NK-92 (cell line): ENCODE results near the gene AFF1.
A peak's percentile ranks its signal among the peaks of the same experiment; 100 is the strongest.
"Not testable (repeated sequence)": the region's sequence is repeated elsewhere in the genome, so short reads cannot be mapped to it uniquely, and the experiment has no call there.

ENCODE experiments used
- DNase-seq: peaks from one replicate; lab custom pipeline; 2025; ENCODE audit not compliant: unreplicated experiment; lab: John Stamatoyannopoulos, UW

Gene AFF1

DNA sequence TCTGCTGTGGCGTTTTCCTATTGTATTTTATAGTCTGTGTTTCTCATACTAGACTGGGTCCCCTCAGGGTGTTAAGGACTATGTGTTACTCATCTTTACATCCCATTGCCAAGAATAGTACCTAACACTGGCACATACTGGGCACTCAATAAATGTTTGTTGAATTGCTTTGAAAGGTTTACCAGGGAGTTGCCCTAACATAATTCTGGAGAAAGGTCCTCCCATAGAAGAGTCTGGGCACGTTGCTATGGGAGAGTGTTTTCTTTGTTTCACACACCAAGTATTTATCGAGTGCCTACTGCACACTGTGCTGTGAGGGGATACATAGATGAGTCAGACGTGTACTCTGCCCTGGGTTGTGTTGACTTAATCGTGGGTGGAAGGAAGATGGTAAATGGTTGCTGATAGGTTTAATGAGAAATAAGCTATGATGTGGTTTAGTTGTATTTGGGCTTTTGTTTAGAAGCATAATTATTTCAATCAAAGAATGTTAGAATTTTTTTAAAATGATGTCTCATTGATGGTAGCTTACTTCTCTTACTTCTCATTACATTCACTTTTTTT is 42.9 kb downstream of the AFF1 start:
- no peak for DNase-seq

DNA sequence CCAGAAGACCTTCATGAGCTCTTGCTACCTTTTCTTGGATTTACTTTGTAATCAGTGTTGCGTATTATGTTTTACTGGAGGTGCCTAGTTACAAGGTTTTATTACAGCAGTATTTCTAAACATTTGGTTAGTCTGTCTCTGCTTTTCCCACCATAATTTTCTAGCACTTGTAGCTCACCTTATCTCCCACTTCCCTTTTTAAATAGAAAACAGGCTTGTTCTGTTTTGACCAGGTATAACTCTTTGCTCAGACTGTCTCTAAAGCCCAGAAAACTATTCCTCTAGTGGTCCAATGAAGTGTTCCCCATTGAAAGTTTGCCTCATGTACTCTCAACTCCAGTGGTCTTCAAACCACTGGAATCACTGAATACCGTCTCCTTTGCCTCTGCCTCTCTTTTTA is 43.9 kb downstream of the AFF1 start:
- no peak for DNase-seq

DNA sequence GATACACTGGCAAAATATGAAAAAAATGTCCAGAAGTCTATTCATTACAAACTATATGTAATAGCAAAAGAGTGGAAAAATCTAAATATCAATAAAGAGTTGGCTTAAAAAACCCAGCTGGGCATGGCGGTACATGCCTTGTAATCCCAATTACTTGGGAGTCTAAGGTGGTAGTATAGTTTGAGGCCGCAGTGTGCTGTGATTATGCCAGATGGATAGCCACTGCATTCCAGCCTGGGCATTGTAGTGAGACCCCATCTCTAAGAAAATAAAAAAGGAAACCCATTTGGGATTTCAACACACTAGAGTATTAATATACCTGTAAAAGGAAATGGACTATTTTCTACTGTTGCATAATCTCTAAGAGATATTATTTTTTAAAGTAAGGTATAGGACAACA is 45.4 kb downstream of the AFF1 start:
- DNase-seq: no peak

DNA sequence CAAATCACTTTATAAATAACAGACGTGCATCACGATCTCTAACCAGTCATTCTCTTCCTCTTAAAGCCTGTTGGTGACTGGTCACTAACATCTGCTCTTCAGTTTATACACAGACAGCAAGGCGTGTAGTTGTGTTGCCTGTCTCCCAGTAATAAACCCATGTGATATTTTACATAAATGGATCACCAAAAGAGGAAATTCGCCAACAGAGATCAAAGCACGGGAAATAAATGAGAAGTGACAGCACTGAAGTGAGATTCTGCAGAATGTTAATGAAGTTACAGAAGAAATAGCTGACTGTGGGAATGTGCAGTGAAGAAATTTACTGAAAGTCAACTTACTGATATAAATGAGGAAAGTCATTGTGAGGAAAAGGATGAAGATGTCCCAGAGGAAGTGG is 47.0 kb downstream of the AFF1 start:
- no peak for DNase-seq

DNA sequence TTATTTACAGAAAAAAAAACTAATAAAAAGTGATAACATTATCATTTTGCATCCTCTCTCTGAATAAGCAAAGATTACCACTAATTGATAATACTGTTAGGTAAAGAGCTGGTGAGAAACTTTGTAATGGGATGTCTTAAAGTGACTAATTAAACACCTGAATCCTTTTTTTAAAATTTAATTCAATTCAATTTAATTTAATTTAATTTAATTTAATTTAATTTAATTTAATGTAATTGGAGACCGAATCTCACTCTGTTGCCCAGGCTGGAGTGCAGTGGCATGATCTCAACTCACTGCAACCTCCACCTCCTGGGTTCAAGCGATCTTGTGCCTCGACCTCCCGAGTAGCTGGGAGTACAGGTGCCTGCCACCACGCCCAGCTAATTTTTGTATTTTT is 51.0 kb downstream of the AFF1 start:
- DNase-seq: not testable (repeated sequence)

DNA sequence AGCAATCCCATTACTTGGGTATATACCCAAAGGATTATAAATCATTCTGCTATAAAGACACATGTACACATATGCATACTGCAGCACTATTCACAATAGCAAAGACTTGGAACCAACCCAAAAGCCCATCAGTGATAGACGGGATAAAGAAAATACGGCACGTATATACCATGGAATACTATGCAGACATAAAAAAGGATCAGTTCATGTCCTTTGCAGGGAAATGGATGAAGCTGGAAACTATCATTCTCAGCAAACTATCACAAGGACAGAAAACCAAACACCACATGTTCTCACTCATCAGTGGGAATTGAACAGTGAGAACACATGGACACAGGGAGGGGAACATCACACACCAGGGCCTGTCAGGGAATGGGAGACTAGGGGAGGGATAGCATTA is 54.8 kb downstream of the AFF1 start:
- not testable (repeated sequence) for DNase-seq

DNA sequence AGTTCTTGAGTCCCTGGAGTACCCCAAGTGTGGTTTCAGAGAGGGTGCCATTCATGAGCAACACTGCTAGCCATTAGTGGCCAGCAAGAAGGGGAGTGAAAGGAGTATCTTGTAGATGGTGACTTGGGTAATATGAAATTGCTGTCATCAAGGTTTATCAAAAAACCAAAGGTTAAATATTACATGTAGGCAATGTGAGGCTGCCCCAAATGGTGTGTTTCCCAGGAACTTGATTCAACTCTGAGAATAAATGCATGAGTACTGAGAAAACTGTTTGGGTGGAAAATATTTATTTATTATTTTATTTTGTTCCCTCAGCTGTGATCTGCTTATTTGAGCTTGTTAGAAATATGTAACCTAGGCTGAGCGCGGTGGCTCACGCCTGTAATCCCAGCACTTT is 55.7 kb downstream of the AFF1 start:
- no peak for DNase-seq

DNA sequence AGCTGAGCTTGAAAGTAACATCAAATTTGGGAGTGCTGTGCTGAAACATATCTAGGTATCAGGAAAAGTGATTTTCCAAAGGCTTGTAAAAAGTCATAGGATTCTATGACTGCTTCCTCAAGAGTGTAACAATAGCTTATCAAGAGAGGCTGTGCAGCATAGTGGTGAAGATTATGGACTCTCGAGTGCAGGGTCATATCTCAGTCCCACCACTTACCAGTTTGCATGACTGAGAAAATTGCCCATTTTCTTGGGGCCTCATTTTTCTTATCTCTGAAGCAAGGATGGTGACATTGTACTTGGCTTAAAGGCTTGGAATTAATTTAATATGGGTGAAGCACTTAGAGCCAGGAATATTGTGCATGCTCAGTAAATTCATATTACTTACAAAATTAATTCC is 57.2 kb downstream of the AFF1 start:
- no peak for DNase-seq

DNA sequence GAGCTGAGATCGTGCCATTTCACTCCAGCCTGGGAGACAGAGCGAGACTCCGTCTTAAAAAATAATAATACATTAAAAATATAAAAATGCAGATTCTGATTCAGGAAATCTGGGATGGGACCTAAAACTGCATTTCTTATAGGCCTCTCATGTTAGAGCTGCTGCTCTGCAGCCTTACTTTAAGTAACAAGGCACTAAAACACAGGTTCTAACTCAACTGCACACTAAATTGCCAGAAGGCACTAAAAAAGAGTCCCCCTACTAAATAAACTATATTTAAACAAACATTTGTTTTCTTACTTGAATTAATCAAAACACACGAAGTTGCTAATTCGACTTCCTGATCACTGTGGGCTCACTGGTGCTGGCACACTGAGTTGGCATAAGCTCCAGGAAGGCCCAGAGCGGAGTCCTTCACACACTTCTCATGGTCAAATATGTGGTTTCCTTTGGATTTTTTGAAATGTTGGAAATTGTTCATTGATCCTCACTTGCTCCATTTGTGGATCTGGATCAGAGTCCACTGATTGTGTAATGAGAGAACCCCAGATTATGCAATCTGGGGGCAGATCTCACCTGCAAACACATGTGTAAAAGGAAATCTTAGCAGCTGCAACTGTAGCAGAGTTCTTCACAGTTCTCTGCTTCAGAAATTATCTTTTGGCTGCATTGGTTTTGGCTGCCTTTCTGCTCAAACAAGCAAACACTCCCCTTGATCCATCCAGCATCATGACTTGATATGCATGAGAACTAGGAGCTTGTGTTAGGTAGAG is 59.3 kb downstream of the AFF1 start:
- DNase-seq: no peak

DNA sequence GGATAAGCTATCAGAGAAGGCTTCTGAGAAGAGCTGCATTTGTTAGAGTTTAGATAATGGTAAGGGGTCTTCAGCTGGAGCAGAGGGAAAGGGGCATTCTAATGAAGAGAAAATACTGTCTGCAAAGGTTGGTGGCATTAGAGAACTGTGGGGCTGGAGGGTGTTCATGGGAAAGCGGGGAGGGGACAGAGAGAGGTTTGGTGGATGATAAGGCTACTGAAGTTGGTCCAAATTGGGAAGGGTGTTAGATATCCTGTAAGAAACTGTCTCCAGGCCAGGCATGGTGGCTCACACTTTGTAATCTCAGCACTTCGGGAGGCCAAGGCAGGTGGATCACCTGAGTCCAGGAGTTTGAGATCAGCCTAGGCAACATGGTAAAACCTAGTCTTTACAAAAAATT is 59.9 kb downstream of the AFF1 start:
- DNase-seq: no peak

DNA sequence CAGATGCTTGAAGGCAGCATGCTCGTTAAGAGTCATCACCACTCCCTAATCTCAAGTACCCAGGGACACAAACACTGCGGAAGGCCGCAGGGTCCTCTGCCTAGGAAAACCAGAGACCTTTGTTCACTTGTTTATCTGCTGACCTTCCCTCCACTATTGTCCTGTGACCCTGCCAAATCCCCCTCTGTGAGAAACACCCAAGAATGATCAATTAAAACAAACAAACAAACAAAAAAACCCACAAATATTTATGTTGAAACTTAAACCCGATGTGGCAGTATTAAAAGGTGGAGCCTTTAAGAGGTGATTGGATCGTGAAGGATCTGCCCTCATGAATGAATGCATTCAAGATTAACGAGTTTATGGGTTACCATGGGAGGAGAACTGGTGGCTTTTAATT is 61.7 kb downstream of the AFF1 start:
- not testable (repeated sequence) for DNase-seq

DNA sequence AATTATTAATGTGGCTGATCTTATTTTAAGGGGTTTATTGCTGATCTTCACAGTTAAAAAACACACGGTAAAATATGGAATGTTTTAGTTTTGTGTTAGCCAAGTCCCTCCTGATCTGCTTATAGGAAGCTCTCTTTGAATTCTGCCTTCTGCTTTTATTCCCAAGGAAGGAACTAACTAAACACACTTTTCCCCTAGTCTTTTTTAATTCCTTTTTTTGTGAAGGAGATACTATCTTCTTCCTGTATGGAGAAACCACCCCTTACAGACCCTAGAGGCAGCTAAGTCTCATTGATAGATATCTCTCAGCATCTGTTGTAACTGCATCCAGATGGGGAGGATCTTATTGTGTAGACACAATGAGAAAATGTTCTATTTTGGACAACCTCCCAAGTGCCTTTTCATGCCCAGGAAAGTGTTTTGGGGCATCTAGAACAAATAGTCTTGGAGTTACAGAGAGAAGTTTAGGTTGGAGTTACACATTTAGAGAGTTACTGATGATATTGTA is 64.4 kb downstream of the AFF1 start:
- no peak for DNase-seq

DNA sequence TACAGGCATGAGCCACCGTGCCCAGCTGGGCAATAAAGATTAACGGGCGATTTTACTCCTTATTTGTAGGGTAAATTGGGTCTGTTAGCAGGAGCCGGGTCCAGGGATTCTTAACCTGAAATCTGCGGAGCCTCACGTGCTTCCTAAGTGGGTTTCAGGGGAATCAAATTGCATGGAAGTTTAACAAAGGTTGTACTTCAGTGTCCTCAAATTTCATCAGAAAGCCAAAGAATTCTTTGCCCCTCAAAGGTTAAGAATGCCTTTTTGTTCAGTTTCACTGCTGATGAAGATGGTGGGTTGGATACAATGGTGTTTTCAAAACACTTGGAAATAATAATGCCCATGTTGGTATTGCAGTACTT is 67.9 kb downstream of the AFF1 start:
- DNase-seq: no peak

DNA sequence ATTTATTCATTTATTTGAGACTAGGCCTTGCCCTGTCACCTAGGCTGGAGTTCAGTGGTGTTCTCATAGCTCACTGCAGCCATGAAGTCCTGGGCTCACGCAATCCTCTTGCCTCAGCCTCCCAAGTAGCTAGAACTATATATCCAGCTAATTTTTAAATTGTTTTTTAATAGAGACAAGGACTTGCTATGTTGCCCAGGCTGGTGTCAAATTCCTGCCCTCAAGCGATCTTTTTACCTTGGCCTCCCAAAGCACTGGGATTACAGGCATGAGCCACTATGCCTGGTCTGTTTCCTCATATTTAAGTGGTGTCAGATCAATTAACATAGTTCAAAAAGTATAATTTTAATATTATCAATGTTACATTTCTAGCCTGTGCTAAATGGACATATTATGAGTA is 68.5 kb downstream of the AFF1 start:
- no peak for DNase-seq

DNA sequence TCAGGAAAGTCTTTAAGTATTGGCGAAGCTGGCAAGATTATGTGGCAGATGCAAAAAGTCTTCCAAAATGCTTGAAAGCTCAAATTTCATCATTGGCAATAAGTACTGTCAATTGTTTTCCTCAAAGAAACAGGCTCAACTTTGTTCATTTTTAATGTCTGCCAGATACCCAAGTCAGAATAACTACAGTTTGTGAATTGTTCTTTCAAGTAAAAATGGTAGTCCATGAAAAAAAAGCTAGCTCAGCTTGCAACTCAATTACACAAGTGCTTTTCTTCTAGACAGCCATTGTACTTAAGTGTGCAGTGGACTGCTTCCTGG is 70.5 kb downstream of the AFF1 start:
- no peak for DNase-seq

DNA sequence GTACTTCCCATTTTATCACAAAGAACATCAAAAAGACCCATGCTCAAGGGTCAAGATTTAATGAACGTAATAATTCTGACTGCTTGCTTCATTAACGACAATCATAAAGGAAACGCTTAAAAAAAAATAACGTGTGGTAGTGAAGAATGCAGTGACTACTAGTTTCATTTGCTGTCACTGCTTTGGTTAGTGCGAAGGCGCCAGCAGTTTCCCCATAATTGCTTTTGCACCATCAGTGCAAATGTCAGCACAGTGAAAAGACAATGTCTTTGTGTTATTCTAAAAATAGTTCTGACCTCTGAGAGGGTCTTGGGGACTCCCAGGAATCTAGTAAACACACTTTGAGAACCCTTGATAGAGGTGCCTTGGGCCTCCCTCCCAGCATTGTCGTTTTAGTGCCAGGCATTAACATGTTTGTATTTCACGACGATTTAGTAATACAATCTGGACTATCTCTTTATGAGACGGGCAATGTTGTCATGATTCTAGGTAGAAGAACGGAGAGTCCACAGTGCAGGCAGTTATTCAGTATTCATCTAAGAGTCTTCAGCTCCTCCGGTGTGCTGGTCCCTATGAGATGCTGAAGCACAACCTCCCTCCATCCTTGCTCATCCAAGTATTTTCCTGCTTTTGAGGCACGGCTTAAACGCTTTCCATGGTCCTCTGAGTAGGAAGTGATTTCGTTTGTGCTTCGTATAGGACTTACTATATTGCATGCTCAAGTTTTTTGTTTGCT is 71.0 kb downstream of the AFF1 start:
- no peak for DNase-seq

DNA sequence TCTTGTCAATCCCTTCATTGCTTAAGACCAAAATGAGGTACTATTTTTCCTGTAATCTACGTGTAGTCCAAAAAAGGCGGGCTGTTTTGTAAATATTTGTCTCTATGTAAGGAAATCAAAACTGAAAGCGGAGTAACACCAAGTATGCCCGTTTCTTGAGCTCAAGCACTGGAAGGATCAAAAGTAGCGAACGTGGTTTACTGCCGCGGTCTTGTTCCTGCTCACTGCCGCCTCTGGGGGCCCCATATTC is 71.5 kb downstream of the AFF1 start:
- DNase-seq: no peak

DNA sequence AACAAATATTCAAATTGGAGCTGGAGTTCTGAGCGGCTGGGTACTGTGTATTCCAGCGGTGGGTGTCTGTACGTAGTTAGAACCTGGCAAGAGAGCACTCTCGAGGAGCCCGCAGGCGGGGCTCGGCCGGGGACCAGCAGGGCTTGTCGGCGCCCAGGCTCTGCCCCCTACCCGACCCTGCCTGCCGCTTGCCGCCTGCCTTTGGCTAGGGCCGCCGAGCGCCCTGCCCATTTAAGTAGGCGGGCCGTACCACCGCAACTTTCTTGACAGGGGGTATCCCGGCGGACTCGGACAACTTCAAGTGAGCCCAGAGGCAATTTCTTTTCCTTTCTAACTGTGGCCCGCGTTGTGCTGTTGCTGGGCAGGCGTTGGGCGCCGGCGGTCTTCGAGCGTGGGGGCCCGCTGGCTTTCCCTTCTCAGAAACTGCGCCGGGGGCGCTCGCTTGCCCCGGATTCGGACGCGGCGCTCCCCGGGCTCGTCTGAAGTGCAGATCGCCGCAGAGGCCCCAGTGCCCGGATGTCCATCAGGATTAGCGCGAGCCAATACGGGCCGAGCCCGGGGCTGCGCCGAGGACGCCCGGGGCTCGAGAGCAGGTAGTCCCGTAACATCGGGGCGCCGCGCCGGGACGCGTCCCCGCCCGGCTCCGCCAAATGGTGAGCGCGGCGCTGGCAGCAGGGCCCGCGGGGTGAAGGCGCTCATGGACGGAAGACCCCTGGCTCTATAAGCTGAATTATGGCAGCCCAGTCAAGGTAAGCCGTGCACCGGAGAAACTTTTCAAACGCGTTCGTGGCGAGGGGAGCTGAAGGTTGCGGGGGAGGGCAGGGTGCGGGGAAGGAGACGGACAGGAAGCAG is 72.1 kb downstream of the AFF1 start:
- DNase-seq: peak; percentile 59

DNA sequence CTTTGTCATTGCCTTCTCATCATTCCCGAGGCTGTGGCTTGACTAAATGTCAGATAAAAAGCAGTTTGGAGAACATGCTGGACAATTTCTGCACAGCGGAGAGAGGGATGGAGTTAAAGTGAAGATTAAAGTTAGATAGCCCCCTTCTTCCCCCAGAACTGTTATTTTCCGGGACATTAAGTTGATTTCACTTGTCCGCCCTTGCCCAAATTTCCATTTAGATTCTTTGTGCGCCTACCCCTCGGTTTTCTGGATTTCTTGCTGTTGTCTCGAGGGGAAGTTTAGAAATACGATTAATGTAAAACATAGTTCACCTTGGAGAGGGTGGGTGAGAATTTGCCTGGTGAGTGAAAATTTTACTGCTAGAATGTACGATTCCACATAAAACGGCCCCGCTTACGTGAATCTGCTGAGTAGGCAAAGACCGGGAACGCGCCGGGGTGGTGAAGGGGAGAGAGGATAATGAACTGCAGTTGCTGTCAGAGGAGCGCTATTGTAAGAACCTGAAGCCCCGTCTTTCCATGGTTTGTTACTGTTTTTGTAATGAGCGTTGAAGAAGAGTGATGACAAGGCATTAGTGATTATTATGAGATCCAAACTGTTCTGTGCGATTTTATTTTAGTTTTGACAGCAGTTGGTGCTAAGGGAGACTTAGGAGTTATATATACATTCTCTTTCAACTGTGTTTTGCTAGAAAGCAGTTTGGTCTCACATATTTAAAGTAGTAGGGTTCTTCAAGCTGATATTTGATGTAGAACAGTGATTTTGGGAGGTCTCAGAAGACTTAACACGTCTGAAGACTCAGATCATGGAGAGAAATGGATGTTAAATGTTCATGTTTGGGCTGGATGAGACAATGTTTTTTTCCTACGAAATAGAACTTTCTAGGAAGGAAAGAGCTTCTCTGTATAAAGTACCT is 73.0 kb downstream of the AFF1 start:
- DNase-seq: no peak

DNA sequence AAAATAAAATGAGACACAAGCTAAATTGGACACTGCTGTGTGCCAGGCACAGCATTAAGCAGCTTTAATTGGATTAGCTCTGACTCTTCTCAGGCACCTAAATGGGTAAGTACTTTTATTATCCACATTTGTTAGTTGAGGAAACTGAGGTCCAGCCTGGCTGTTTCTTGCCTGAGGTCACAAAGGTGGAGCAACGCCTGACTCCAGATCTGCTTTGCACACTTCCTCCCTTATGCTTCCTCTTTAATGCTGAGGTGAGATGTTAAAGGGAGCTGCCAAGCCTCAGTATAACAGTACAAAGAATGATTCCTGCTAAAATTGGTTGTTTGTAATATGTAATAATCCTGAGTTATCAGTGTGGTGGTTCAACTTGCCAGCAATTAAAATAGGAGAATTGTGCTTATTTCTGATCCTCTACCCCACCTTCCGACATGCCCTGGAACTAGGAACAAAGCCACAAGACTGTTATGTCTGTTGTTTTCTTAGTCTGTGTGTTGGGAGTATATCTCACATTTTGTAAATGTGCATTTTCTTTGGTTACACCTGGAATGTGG is 74.4 kb downstream of the AFF1 start:
- no peak for DNase-seq
